Neural progenitor cell (in vitro differentiated cells): ENCODE results near the gene EFCAB6.

Experiments used
- CTCF ChIP-seq: fragments of 200-600 bp; sonication (generic); IDR thresholded peaks from 2 replicates; pipeline ENCODE4 v1.5.1; 2017; ENCODE audit warnings: antibody characterized with exemption, mild to moderate bottlenecking
- EZH2 ChIP-seq: fragments of 200-600 bp; sonication (generic); IDR thresholded peaks from 2 replicates; pipeline ENCODE4 v1.6.1; 2017; ENCODE audit warnings: antibody characterized with exemption, mild to moderate bottlenecking, moderate library complexity
- EZH2phosphoT487 ChIP-seq: fragments of 200-600 bp; sonication (generic); IDR thresholded peaks from 2 replicates; pipeline ENCODE4 v1.6.1; 2017; ENCODE audit warnings: antibody characterized with exemption

DNA sequence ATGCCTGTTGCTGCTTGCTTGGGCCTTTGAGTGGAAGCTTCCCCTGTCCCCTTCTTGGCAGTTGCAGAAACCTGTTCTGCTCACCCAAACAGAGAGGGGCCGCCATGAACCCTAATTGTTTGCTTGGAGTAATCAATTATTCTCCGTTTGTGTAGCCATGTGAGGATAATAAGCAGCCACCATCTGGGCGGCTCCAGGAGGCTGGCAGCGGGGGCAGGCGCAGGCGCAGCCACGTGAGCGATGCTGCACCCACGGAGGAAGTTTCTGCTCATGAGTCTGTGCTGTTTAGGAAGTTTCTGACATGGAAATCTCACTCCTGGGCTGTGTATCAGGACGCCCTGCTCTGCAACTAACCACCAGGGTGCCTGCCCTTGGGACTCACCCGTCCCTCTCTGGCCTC lies 310.2 kb downstream of the EFCAB6 start:
- TF ChIP-seq CTCF (no peak), EZH2 (no peak), EZH2phosphoT487 (no peak)
